Astrocyte of the cerebellum (primary cell): Measurements from ENCODE around the gene MRPL28.
"Not testable (repeated sequence)": the region's sequence is repeated elsewhere in the genome, so short reads cannot be mapped to it uniquely, and the experiment has no call there.

Experiments
- DNase-seq: peaks from one replicate; pipeline ENCODE4 v3.0.0-alpha.2; 2011; ENCODE audit warnings: low read depth
- H3K4me3 ChIP-seq: 2 replicates; pipeline ENCODE4 v1.5.1; 2011; ENCODE audit warnings: mild to moderate bottlenecking, low read depth, low read length, moderate library complexity
- in situ Hi-C: cut with HindIII; loops from 2 replicates; pipeline ENCODE4 v1.10.0; 2017; ENCODE audit warnings: low sequenced_read_pairs
- TF ChIP-seq, protein P1 (sequence below): IDR thresholded peaks from 2 replicates; pipeline ENCODE4 v1.5.1; 2012; ENCODE audit warnings: low read length, low read depth, moderate library complexity, mild to moderate bottlenecking; ENCODE audit errors: missing control alignments

Gene MRPL28

DNA sequence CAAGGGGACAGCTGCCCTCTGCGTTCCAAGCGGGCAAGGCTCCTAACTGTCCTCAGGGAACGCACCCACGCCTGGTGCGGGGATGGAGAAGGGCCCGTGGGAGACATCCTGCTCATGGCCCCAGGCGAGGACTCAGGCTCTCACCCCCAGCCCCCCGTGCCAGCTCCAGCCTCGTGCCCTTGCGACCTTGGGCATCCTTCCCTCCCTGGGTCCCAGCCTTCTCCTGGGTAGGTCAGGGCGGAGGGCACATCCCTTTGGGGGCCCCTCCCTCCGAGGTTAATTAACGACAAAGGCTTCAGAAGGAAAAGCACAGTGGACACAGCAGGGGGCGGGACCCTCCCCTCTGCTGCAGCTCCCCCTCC lies 8.5 kb upstream of the MRPL28 start:
- no peak overlapping the region for H3K4me3 ChIP-seq
- DNase-seq = no peak
- TF ChIP-seq, protein P1, sequence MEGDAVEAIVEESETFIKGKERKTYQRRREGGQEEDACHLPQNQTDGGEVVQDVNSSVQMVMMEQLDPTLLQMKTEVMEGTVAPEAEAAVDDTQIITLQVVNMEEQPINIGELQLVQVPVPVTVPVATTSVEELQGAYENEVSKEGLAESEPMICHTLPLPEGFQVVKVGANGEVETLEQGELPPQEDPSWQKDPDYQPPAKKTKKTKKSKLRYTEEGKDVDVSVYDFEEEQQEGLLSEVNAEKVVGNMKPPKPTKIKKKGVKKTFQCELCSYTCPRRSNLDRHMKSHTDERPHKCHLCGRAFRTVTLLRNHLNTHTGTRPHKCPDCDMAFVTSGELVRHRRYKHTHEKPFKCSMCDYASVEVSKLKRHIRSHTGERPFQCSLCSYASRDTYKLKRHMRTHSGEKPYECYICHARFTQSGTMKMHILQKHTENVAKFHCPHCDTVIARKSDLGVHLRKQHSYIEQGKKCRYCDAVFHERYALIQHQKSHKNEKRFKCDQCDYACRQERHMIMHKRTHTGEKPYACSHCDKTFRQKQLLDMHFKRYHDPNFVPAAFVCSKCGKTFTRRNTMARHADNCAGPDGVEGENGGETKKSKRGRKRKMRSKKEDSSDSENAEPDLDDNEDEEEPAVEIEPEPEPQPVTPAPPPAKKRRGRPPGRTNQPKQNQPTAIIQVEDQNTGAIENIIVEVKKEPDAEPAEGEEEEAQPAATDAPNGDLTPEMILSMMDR = no peak
- in situ Hi-C loops = no loop called here

DNA sequence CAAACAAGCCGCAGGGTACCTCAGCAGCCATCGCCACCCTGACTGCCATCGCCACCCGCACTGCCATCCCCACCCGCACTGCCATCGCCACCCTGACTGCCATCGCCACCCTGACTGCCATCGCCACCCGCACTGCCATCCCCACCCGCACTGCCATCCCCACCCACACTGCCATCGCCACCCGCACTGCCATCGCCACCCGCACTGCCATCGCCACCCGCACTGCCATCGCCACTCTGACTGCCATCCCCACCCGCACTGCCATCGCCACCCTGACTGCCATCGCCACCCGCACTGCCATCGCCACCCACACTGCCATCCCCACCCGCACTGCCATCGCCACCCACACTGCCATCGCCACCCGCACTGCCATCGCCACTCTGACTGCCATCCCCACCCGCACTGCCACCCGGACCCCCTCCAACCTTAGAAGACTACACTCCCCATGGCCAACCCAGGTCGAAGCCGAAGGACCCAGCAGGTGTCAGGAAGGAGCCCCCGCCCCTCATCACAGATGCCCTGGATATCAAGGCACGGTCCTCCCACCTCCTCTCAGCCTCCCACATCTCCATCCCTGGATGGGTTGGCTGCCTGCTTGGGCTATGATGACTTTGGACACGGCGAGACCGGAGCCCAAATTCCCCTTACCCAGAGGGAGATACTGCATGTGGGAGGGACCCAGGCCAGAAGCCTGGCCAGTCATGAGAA lies 7.9 kb upstream of the MRPL28 start:
- in situ Hi-C loops, DNase-seq, H3K4me3 ChIP-seq: not testable (repeated sequence)

DNA sequence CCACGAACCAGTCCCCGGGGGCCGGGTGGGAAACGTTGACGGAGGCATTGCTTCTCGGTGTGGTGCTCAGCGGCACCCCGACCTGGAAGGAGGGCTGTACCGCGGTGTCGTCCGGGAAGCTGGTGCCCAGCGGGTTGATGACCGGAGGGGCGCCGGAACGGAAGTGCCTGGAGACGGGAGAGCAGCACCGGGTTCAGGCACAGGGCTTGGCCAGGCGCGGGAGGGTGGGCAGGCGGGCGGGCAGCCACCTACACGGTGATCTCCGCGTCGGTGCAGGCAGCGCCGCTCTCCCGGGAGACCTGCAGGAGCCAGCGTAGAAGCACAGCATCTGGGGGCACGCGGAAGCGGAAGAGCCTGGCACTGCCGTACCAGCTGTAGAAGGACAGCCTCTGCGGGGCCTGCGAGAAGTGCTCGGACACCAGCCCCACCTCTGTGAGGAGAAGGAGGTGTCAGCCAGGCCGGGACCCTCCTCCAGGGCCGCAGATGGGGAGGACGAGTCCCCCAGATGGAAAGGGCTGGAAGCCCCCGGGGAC lies 7.1 kb upstream of the MRPL28 start:
- no peak for DNase-seq
- TF ChIP-seq, protein P1 = no peak
- in situ Hi-C loops = no loop called here
- no peak overlapping the region for H3K4me3 ChIP-seq

DNA sequence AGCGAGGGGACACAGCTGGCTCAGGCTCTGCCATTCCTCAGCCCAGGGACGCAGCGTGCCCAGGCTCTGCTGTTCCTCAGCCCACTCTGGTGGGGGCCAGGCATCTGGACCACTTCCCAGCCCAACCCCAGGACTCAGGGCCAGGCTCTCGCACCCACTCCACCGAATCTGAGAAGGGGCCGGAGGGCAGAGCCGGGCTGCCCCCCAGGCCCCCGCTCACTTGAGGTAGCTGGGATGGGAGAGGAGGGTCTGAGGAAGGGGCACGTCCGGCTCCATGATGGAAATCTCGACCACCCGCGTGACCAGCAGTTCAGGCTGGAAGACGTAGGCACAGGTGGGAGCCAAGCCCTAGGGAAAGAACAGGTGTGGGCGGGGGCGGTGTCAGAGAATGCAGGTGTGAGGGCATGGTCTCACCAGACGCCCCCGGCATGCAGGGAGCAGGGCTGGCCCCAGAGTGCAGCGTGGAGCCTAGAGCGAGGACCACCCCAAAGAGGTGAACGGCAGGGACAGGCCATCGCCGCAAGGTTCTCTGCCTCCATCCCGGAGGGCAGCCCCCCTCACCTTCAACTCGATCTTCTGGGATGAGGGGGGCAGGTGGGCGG lies 6.6 kb upstream of the MRPL28 start:
- TF ChIP-seq, protein P1 = no peak
- H3K4me3 ChIP-seq = no peak overlapping the region
- in situ Hi-C loops = no loop called here
- DNase-seq = no peak

DNA sequence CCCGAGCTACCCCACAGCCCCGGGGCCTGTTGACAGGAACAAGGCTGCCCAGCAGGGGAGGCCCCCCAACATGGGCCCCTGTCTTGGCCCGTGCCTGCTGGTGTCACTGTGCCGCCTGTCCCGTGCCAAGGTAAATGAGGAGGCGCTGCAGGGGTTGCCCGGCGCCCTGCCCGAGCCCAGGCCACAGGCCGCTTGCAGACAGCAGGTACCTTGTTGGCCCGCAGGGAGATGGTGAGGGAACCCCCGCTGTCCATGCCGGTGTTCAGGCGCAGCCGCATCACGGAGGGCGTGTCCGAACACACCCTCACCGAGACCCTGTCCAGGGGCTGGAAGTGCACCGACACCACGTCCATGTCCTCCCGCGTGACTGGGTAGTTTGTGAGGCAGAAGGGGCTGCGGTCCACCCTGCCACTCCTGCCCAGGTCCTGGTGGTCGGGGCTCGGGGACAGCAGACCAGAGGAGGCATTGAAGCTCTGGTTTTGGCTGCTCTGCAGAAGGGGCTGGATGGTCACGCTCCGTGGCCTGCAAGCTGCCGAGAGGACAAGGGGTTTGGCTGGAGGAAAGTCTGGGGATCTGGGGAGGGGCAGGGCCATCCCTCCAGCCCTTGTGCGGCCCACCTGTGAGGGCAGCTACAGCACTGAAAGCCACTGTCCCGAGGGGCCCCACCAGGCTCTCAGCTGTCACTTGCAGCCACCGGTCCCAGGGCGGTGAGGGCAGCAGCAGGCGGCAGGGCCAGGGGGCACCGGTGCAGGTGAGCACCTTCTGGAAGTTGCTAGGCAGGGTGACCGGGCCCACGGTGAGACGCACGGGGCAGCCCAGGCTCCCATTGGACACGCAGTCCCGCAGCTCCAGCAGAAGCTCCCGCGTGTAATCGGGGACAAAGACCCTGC lies 5.8 kb upstream of the MRPL28 start:
- TF ChIP-seq, protein P1 = no peak
- DNase-seq = no peak
- in situ Hi-C loops = no loop called here
- H3K4me3 ChIP-seq = no peak overlapping the region

DNA sequence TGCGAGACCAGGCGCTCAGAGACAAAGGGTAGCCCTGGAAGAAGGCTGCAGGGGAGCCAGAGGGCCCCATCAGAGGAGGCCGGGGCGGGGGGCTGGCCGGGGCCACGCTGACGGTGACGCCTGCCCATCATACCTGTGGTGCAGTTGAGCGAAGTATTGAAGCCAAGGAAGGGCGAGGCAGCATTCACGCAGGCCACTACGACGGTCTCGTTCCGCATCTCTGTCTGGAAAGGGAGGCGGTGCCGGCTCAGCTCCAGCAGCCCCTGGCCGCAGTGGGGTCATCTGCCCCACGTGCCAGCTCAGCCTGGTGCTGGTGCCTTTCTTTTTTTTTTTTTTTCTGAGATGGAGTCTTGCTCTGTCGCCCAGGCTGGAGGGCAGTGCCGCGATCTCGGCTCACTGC lies 4.9 kb upstream of the MRPL28 start:
- H3K4me3 ChIP-seq = no peak overlapping the region
- TF ChIP-seq, protein P1 = no peak
- in situ Hi-C loops = no loop called here
- DNase-seq = no peak

DNA sequence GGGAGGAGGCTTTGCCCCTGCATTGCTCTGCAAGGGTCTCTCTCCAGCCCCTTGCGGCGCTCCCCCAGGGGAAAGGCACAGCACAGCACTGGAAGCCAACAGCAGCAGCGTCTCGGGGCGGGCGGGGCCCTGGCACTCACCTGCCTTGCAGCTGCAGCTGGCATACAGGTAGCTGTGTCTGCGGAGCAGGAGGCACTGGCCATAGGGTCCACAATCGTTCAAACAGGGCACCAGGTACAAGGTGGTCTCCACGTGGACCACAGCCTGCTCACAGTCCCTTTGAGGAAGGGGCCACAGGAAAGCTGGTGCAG lies 4.2 kb upstream of the MRPL28 start:
- TF ChIP-seq, protein P1 = no peak
- H3K4me3 ChIP-seq = no peak overlapping the region
- in situ Hi-C loops = no loop called here
- no peak for DNase-seq
